Neutrophil (primary cell): ENCODE measurements around the gene PRDM16.

Experiments
- H3K27ac ChIP-seq: fragments of 200-600 bp; sonication (generic); 2 replicates; pipeline ENCODE4 v1.5.1; 2016; ENCODE audit warnings: mild to moderate bottlenecking, moderate library complexity
- H3K27me3 ChIP-seq: fragments of 200-600 bp; sonication (generic); 2 replicates; pipeline ENCODE4 v1.6.0; 2016; ENCODE audit warnings: mild to moderate bottlenecking
- H3K36me3 ChIP-seq: fragments of 200-600 bp; sonication (generic); 2 replicates; pipeline ENCODE4 v1.5.1; 2017
- H3K4me1 ChIP-seq, 2 experiments: fragments of 200-600 bp in 1 of 2; sonication (generic) in 1 of 2; 1 replicate in 1 of 2; 2 replicates in 1 of 2; pipeline versions ENCODE4 v1.5.1 to v1.6.1; 2013 to 2016; ENCODE audit warnings: low read depth in 1 of 2, low read length in 1 of 2, mild to moderate bottlenecking in 1 of 2, moderate library complexity in 1 of 2; ENCODE audit not compliant: control insufficient read depth in 1 of 2, insufficient read depth in 1 of 2
- H3K4me3 ChIP-seq, 2 experiments: fragments of 200-600 bp in 1 of 2; sonication (generic) in 1 of 2; 1 replicate in 1 of 2; 2 replicates in 1 of 2; pipeline ENCODE4 v1.5.1; 2013 to 2016; ENCODE audit warnings: low read depth in 1 of 2, low read length in 1 of 2, mild to moderate bottlenecking in 1 of 2, moderate library complexity in 1 of 2
- H3K9me3 ChIP-seq: fragments of 200-600 bp; sonication (generic); 2 replicates; pipeline ENCODE4 v1.5.1; 2016
- CTCF ChIP-seq: fragments of 200-600 bp; sonication (generic); IDR thresholded peaks from 2 replicates; pipeline ENCODE4 v1.5.1; 2016; ENCODE audit warnings: antibody characterized with exemption

The PRDM16 gene

GRCh38 chr1:3072391-3073185 is 3.6 kb downstream of the PRDM16 start:
- H3K9me3 ChIP-seq = no peaks in the 10 kb centered on the region
- H3K4me3 ChIP-seq = no peak overlapping the region
- H3K4me1 ChIP-seq = peaks cover 4 to 13% of the 10 kb centered on the region in 2 experiments
- H3K27ac ChIP-seq = no peak overlapping the region
- H3K36me3 ChIP-seq = no peaks in the 10 kb centered on the region
- no peak for TF ChIP-seq CTCF
- peaks cover 99% of the 10 kb centered on the region for H3K27me3 ChIP-seq

GRCh38 chr1:3073186-3073488 is 4.1 kb downstream of the PRDM16 start:
- no peak for TF ChIP-seq CTCF
- H3K27me3 ChIP-seq = peaks cover 99% of the 10 kb centered on the region
- H3K4me1 ChIP-seq = peaks cover 4 to 13% of the 10 kb centered on the region in 2 experiments
- no peak overlapping the region for H3K27ac ChIP-seq
- no peak overlapping the region for H3K4me3 ChIP-seq
- no peaks in the 10 kb centered on the region for H3K36me3 ChIP-seq
- H3K9me3 ChIP-seq = no peaks in the 10 kb centered on the region

DNA sequence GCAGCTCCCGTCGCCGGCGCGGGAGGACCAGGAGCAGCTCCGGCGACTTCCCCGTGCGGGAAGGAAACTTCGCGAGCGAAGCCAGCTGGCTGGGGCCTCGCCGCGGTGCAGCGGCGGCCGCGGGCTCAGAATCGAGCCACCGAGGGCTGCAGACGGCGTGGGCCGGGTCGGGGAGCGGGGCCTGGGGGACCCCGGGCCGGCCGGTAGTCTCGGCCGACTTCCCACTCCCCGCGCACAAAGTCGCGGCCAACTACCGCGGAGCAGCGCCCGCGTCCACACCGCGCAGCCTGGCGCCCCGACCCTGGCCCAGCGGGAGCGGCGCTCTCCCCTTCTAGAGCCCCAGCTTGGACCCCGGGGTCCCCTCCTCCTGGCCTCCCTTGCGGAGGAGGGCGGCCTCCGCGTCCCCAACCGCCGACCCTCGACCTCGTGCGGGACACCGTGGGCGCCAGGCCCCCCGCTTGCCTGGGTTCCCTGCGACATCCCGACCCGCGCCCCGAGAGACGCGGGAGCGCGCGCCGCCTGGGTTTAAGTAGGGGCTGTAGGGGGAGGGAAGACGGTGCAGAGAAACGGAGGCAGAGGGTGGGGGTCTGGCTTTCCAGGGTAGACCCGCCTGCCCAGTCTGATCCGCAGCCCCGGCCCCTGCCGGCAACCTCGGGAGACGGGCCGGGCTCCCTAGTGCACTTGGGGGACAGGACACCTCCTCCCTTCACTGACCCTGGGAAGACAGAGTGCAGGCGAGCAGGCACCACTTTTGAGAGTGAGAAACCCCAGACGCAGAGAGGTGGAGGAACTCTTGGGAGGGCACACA is 4.7 kb downstream of the PRDM16 start:
- no peaks in the 10 kb centered on the region for H3K36me3 ChIP-seq
- peaks cover 4 to 13% of the 10 kb centered on the region in 2 experiments for H3K4me1 ChIP-seq
- H3K4me3 ChIP-seq = no peak overlapping the region
- TF ChIP-seq CTCF = no peak
- no peak overlapping the region for H3K27ac ChIP-seq
- peaks cover 99% of the 10 kb centered on the region for H3K27me3 ChIP-seq
- H3K9me3 ChIP-seq = no peaks in the 10 kb centered on the region

GRCh38 chr1:3074297-3074741 is 5.3 kb downstream of the PRDM16 start:
- Histone ChIP-seq H3K4me3 (no peak overlapping the region), H3K27me3 (peaks cover 100% of the 10 kb centered on the region), H3K36me3 (no peaks in the 10 kb centered on the region), H3K27ac (no peak overlapping the region), H3K4me1 (peaks cover 4 to 13% of the 10 kb centered on the region in 2 experiments), H3K9me3 (no peaks in the 10 kb centered on the region)
- no peak for TF ChIP-seq CTCF

DNA sequence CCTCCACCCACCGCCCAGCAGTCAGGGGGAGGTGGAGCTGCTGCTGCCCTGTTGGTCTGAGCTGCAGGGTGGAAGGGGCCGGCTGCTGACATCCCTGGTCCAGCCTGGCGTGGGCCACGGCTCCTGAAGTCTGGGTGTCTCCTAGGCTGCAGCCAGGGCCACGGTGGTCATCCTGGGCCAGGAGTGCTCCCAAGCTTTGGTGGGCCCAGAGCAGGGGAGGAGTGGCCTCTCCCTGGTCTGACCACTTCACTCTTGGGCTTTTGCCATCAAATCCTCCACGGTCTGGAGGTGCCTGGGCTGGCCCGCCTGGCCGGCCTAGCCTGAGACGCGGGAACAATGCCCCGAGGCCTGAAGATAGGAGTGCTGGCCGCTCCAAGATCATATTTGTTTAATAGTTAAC is 5.8 kb downstream of the PRDM16 start:
- Histone ChIP-seq H3K4me1 (peaks cover 1 to 9% of the 10 kb centered on the region in 2 experiments), H3K9me3 (no peaks in the 10 kb centered on the region), H3K27ac (no peak overlapping the region), H3K27me3 (peaks cover 100% of the 10 kb centered on the region), H3K36me3 (no peaks in the 10 kb centered on the region), H3K4me3 (no peak overlapping the region)
- TF ChIP-seq CTCF = no peak
